Stimulated activated CD8-positive, alpha-beta memory T cell treated with anti-CD3 and anti-CD28 coated beads, Interleukin-2, amount 100 ng/mL, for 1 hour (primary cell): ENCODE data around the gene METRNL.
"Not testable (repeated sequence)": the region's sequence is repeated elsewhere in the genome, so short reads cannot be mapped to it uniquely, and the experiment has no call there.

Experiments used
- DNase-seq, 2 donors: peaks; one replicate each; pipeline ENCODE4 v3.0.0-alpha.2; 2020; ENCODE audit warnings: low read depth in 2 of 2

The METRNL gene

GRCh38 chr17:83138820-83139219 is 59.4 kb downstream of the METRNL start:
- DNase-seq = no peak

GRCh38 chr17:83139541-83140248 is 60.3 kb downstream of the METRNL start:
- not testable (repeated sequence) for DNase-seq

GRCh38 chr17:83140249-83140566 is 60.8 kb downstream of the METRNL start:
- not testable (repeated sequence) for DNase-seq

- no peak for DNase-seq
Measured at GRCh38 chr17:83142619-83143018, 63.2 kb downstream of the METRNL start.

GRCh38 chr17:83143817-83144231 is 64.4 kb downstream of the METRNL start:
- no peak for DNase-seq
